Measurements from ENCODE around the gene CIDEB. TPM values are rescaled to one million over a fixed set of nuclear protein-coding genes. Genes with fewer than 3 reads are reported as not detected.

The CIDEB gene
- total and polyA plus RNA-seq, 2 of the 13 experiments (the other 11 are each of a cell fraction or from before 2014, with no cell fraction given) = 35.8 to 110 TPM

- TF ChIP-seq IRX3 (CRISPR knock-in tag; IDR thresholded peaks at IDR 0.05; ENCODE audit: borderline replicate concordance, low read depth) (0 out of 2 replicates have a peak, but pooled peaks have one; percentile 12), ZNF232 (CRISPR knock-in tag; IDR thresholded peaks at IDR 0.05; ENCODE audit: borderline replicate concordance) (peak; percentile 14; the same call in 1 of the 2 replicates)
Observed at GRCh38 chr14:24307156-24307574, 612 bp downstream of the CIDEB start (continued).

- Histone ChIP-seq H3K27me3 (ENCODE audit: control insufficient read depth in 1 of 2, insufficient read depth in 2 of 2, low read length in 2 of 2) (no peaks in the 10 kb centered on the region; a peak in 1 of 5 replicates), H3K4me1 (ENCODE audit: insufficient read depth, low read length) (peaks cover 53% of the 10 kb centered on the region), H3K4me2 (ENCODE audit: low read depth, low read length) (no peak overlapping the region), H3K79me2 (ENCODE audit: insufficient read depth, low read length) (peaks cover 33% of the 10 kb centered on the region), H3K9me3 (ENCODE audit: low read length) (no peaks in the 10 kb centered on the region), H3K9ac (ENCODE audit: insufficient read depth, low read depth, low read length) (no peak overlapping the region), H2AFZ (ENCODE audit: low read length) (no peak overlapping the region), H3K4me3 (replicated peaks in 1 of 3; ENCODE audit: insufficient read depth in 1 of 3, low read depth in 2 of 3, low read length in 3 of 3) (no peak overlapping the region), H3K36me3 (replicated peaks in 1 of 2; ENCODE audit: control insufficient read depth in 1 of 2, insufficient read depth in 2 of 2, low read length in 2 of 2) (peaks cover 49 to 58% of the 10 kb centered on the region in 2 experiments), H4K20me1 (ENCODE audit: insufficient read depth, low read length) (0 out of 2 replicates have a peak, but pooled peaks cover 4% of the 10 kb centered on the region), H3K27ac (ENCODE audit: extremely low read length, insufficient read depth, low read length) (no peak overlapping the region)
- no peak for ATAC-seq
- intact Hi-C loops (cut with micrococcal nuclease; ENCODE audit: unreplicated experiment) (no loop called here), in situ Hi-C loops (cut with HindIII; ENCODE audit: extremely low pct_ligation_motif_present, low pct_unique_long_range_greater_than_20kb) (no loop called here)
- DNase-seq (ENCODE audit: low spot score) = no peak
- POLR2A ChIA-PET = interaction anchor here (1.3 to 24.7 kb wide), 3 partner anchors 33 to 88 kb away, joined by 3 to 850 read pairs (median 12); partner anchors contain the start of genes GMPR2, MDP1, NEDD8 and RABGGTA
- FAIRE-seq = no peak
- CTCF ChIA-PET (ENCODE audit: low intra/inter-chr PET ratio, low total read pairs) = no interaction called here
- WGBS (ENCODE audit: low lambda C conversion rate) = 98% methylated on average over 11 of the region's 11 CpGs
- no TSS peak for BruUV-seq (replicated peaks)
- TF ChIP-seq CSRNP2 (CRISPR knock-in tag; conservative IDR thresholded peaks at IDR 0.05; ENCODE audit: low read depth) = no peak
- TF ChIP-seq JUNB (CRISPR knock-in tag; IDR thresholded peaks at IDR 0.05; ENCODE audit: borderline replicate concordance) = no peak
- TF ChIP-seq RBFOX2 (IDR thresholded peaks at IDR 0.05; ENCODE audit: low read depth, low read length) = peak; percentile 58; the same call in 1 of the 2 replicates
- TF ChIP-seq TAF15 (IDR thresholded peaks at IDR 0.05; ENCODE audit: low read depth, low read length, poor library complexity, severe bottlenecking) = no peak
- TF ChIP-seq FOXC1 (CRISPR knock-in tag; IDR thresholded peaks at IDR 0.05; ENCODE audit: borderline replicate concordance) = no peak
- TF ChIP-seq SOX13 (IDR thresholded peaks at IDR 0.05) = no peak
- no peak for TF ChIP-seq SOX13 (CRISPR knock-in tag; conservative IDR thresholded peaks at IDR 0.05 in 1 of 2, IDR thresholded peaks at IDR 0.05 in 1 of 2)
- TF ChIP-seq ZBTB39 (CRISPR knock-in tag; IDR thresholded peaks at IDR 0.05) = no peak
- TF ChIP-seq ZBTB37 (CRISPR knock-in tag; IDR thresholded peaks at IDR 0.05) = no peak
- TF ChIP-seq HMGA1 (CRISPR knock-in tag; conservative IDR thresholded peaks at IDR 0.05) = no peak
- TF ChIP-seq MYPOP (CRISPR knock-in tag; IDR thresholded peaks at IDR 0.05) = no peak
- no peak for TF ChIP-seq ZNF766 (CRISPR knock-in tag; IDR thresholded peaks at IDR 0.05; ENCODE audit: borderline replicate concordance)
- no peak for TF ChIP-seq MTERF4 (CRISPR knock-in tag; IDR thresholded peaks at IDR 0.05)
Observed at GRCh38 chr14:24304019-24304387, 3.8 kb downstream of the CIDEB start.

Measured in HepG2 (cell line).